HL-60 (cell line): ENCODE data around the gene BLID.

Source experiments
- DNase-seq, 2 experiments: peaks; one replicate each; pipeline ENCODE4 v3.0.0-alpha.2; 2010 to 2020; ENCODE audit warnings: low read depth in 1 of 2, low spot score in 1 of 2
- H3K27ac ChIP-seq: fragments of 250-450 bp; sonication (Bioruptor Pico); replicated peaks from 2 replicates; pipeline ENCODE4 v1.5.1; 2020; ENCODE audit warnings: mild to moderate bottlenecking, moderate library complexity
- H3K27me3 ChIP-seq: fragments of 250-450 bp; sonication (Bioruptor Pico); 2 replicates; pipeline ENCODE4 v1.5.1; 2021; ENCODE audit warnings: mild to moderate bottlenecking, moderate library complexity; ENCODE audit not compliant: insufficient read depth, poor library complexity, severe bottlenecking
- H3K4me3 ChIP-seq: replicated peaks from 2 replicates; pipeline ENCODE4 v1.5.1; 2011; ENCODE audit warnings: mild to moderate bottlenecking, control low read depth, low read length; ENCODE audit not compliant: insufficient read depth
- CTCF ChIP-seq: IDR thresholded peaks from one replicate; pipeline ENCODE4 v1.5.1; 2011; ENCODE audit warnings: low read length, control low read depth, inconsistent platforms; ENCODE audit not compliant: insufficient read depth
- GABPA ChIP-seq: IDR thresholded peaks from 2 replicates; pipeline ENCODE4 v1.6.1; 2012; ENCODE audit warnings: low read depth
- POLR2AphosphoS5 ChIP-seq: IDR thresholded peaks from 2 replicates; pipeline ENCODE4 v1.6.1; 2012; ENCODE audit warnings: low read depth
- SPI1 ChIP-seq: IDR thresholded peaks from 2 replicates; pipeline ENCODE4 v1.6.1; 2012; ENCODE audit warnings: low read depth, mild to moderate bottlenecking, borderline replicate concordance
- TF ChIP-seq, protein P1 (sequence below): IDR thresholded peaks from 2 replicates; pipeline ENCODE4 v1.6.1; 2012; ENCODE audit warnings: low read depth; ENCODE audit not compliant: insufficient replicate concordance

Gene BLID

GRCh38 chr11:122071709-122072202 is 44.3 kb downstream of the BLID start:
- H3K27me3 ChIP-seq, result no peaks in the 10 kb centered on the region
- no peak overlapping the region for H3K27ac ChIP-seq
- DNase-seq, result no peak
- no peak overlapping the region for H3K4me3 ChIP-seq
- no peak for TF ChIP-seq GABPA
- TF ChIP-seq CTCF, result no peak
- TF ChIP-seq, protein P1, sequence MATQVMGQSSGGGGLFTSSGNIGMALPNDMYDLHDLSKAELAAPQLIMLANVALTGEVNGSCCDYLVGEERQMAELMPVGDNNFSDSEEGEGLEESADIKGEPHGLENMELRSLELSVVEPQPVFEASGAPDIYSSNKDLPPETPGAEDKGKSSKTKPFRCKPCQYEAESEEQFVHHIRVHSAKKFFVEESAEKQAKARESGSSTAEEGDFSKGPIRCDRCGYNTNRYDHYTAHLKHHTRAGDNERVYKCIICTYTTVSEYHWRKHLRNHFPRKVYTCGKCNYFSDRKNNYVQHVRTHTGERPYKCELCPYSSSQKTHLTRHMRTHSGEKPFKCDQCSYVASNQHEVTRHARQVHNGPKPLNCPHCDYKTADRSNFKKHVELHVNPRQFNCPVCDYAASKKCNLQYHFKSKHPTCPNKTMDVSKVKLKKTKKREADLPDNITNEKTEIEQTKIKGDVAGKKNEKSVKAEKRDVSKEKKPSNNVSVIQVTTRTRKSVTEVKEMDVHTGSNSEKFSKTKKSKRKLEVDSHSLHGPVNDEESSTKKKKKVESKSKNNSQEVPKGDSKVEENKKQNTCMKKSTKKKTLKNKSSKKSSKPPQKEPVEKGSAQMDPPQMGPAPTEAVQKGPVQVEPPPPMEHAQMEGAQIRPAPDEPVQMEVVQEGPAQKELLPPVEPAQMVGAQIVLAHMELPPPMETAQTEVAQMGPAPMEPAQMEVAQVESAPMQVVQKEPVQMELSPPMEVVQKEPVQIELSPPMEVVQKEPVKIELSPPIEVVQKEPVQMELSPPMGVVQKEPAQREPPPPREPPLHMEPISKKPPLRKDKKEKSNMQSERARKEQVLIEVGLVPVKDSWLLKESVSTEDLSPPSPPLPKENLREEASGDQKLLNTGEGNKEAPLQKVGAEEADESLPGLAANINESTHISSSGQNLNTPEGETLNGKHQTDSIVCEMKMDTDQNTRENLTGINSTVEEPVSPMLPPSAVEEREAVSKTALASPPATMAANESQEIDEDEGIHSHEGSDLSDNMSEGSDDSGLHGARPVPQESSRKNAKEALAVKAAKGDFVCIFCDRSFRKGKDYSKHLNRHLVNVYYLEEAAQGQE, result no peak
- no peak for TF ChIP-seq SPI1
- TF ChIP-seq POLR2AphosphoS5, result no peak

GRCh38 chr11:122069707-122070360 is 46.2 kb downstream of the BLID start:
- TF ChIP-seq SPI1 (no peak), POLR2AphosphoS5 (no peak), CTCF (no peak), GABPA (no peak)
- TF ChIP-seq, protein P1, result no peak
- H3K4me3 ChIP-seq, result no peak overlapping the region
- H3K27ac ChIP-seq, result no peak overlapping the region
- H3K27me3 ChIP-seq, result peaks cover 1% of the 10 kb centered on the region
- no peak for DNase-seq

DNA sequence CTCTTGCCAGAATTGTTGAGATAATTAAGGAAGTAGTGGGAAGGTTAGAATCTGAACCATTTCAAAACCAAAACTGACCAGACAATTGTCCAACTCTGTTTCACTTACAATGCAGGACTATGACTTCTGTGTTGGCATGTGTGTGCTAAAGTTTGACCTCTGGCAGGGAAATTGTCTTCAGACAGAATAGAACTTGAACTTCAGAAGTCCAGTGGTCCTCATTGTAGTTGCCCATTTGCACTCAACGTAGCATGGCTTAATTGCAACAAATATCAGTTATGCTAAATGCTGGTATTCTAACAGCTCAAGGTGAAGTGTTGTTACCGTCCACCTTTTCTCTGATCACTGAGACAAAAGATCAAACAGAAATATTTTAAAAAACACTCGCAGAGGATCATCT is 47.2 kb downstream of the BLID start:
- TF ChIP-seq POLR2AphosphoS5 (no peak), CTCF (no peak), SPI1 (no peak), GABPA (no peak)
- TF ChIP-seq, protein P1, result no peak
- Histone ChIP-seq H3K27me3 (peaks cover 2% of the 10 kb centered on the region), H3K4me3 (no peak overlapping the region), H3K27ac (no peak overlapping the region)
- DNase-seq, result no peak
